D721Med (cell line): Measurements from ENCODE around the gene ITGA3.

Experiments
- DNase-seq: peaks from one replicate; pipeline ENCODE4 v3.0.0; 2011; ENCODE audit warnings: low spot score; ENCODE audit not compliant: insufficient read length
- FAIRE-seq: peaks from 2 replicates; lab custom pipeline; 2011; peaks lifted over from hg19 to GRCh38; lab: Jason Lieb, UNC
- TF ChIP-seq, protein P1 (sequence below): IDR thresholded peaks from 2 replicates; pipeline ENCODE4 v1.5.1; 2012; ENCODE audit warnings: mild to moderate bottlenecking, control low read depth; ENCODE audit not compliant: insufficient read depth; ENCODE audit errors: missing control alignments

Gene ITGA3

DNA sequence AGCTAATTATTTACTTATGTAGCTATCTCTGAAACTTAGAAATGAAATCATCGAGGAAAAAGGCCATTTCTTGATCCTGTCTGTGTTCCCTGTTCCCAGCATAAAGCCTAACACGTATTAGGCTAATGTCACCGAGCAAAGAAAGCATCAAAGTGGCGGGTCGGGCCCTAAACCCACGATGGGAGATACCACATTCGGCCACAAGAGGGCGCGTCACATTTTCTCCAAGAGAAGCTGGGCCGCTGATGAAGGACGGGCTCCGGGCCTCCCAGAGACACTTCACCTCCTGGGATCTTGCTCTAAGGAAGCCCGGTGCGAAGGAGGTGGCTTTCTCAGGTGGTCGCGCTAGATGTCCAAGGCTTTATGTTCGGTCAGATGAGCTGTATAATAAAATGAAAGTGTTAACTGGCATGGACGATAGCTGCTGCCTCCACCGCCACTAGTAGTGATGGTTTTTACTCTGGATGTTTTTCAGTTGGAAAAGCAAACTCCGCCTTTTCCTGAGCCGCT is 38.4 kb downstream of the ITGA3 start:
- peak; percentile 89 for DNase-seq
- TF ChIP-seq, protein P1, sequence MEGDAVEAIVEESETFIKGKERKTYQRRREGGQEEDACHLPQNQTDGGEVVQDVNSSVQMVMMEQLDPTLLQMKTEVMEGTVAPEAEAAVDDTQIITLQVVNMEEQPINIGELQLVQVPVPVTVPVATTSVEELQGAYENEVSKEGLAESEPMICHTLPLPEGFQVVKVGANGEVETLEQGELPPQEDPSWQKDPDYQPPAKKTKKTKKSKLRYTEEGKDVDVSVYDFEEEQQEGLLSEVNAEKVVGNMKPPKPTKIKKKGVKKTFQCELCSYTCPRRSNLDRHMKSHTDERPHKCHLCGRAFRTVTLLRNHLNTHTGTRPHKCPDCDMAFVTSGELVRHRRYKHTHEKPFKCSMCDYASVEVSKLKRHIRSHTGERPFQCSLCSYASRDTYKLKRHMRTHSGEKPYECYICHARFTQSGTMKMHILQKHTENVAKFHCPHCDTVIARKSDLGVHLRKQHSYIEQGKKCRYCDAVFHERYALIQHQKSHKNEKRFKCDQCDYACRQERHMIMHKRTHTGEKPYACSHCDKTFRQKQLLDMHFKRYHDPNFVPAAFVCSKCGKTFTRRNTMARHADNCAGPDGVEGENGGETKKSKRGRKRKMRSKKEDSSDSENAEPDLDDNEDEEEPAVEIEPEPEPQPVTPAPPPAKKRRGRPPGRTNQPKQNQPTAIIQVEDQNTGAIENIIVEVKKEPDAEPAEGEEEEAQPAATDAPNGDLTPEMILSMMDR, result peak; percentile 88
- FAIRE-seq, result no peak

DNA sequence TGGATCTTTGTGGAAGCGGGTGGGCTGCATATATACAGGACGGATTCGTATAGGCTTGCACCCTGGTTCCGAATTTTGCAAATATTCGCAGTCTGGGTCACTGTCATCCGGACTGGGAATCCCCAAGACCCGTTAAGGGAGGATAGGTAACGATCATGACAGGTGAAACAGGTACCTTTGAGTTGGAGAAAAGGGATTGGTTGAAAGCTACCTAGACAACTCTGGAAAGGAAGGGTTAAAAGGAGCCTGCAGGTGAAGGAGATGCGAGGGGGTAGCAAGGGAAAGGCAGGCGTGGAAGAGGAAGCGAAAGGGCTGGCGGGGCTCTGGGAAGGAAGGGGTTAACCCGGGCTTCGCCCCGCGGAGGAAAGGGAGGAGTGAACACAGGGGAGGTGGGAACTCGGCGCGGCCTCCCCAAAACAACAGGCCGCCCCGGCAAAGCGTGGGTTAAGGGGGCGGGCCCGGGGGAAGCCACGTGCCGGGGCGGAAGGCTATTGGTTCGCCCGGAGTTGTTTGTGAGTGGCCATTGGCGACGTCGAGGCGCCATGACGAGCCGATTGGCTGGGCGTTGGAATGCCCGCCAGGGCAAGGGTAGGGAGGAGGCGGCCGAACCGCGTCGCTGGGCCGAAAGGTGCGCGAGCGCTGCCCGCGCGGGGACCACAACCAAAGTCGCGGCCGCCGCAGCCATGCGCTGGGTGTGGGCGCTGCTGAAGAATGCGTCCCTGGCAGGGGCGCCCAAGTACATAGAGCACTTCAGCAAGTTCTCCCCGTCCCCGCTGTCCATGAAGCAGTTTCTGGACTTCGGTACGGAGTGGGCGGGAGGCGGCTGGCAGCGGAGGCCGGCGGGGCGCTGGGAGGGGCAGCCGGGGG is 39.1 kb downstream of the ITGA3 start, which contains the start of gene PDK2:
Gene PDK2 (plus strand): TSS at position 599 of the 867 bp plus-strand sequence. CDS start 85 bp downstream, at position 684.
- TF ChIP-seq, protein P1, result no peak
- FAIRE-seq (no peak), DNase-seq (peak; percentile 79)

DNA sequence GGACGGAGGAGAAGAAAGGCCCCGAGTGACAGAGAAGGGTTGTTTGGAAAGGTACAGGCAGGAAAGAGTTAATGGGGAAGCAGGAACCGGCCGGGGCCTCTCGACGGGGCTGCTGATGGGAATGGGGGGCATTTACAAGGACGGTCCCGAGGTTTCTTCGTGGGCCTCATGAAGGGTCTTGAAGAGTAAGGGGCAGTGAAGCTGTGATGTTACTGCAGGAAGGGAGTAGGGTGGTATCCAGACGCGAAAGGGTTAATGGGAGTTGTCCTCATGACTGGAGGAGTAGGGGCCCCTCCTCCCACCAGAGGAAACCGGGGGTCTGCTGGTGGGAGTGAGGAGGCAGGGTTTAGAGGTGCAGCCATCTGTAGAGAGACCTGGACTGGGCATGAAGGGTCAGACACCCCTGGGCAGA is 39.7 kb downstream of the ITGA3 start:
- TF ChIP-seq, protein P1, result no peak
- no peak for DNase-seq
- FAIRE-seq, result no peak

DNA sequence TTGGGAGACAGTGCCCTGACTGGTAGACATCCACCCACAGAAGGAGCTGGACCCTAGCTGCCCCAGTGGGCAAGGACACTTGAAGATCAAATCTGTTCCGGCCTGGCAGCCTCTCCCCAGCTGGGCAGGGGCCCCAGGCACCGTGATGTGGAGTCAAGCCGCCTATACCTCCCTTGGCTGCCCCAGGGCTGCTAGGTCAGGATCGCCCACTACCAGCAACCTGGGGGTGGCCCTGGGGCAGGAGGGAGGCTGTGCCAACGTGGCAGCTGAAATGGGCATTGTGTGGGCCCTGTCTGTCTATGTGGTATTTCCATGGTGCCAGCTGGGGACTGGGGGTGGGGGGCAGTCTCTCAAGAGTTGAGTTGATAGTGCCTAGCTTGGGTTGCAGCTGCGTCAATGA is 40.2 kb downstream of the ITGA3 start:
- TF ChIP-seq, protein P1, result no peak
- FAIRE-seq, result no peak

DNA sequence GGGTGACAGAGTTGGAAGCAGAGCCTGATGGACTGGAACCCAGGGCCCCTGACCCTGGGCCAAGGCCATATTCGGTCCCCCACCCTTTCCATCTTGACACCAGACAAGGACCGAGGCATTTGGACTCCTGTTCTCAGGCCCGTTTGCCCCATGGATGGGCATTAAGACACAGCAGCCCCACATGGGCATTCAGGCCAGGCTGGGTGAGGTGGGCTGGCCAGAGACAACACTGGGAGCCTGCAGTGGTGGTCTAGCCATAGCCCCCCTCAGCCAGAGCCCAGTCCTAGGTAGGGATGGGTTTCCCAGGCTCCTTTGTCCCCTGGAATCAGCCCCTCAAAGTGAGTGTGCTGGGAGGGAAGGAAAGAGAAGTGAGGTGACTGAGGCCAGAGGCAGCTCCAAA is 40.8 kb downstream of the ITGA3 start:
- DNase-seq (no peak), FAIRE-seq (no peak)
- TF ChIP-seq, protein P1, result no peak

More for the DNA sequence above, 40.2 kb downstream of the ITGA3 start:
- DNase-seq, result no peak

DNA sequence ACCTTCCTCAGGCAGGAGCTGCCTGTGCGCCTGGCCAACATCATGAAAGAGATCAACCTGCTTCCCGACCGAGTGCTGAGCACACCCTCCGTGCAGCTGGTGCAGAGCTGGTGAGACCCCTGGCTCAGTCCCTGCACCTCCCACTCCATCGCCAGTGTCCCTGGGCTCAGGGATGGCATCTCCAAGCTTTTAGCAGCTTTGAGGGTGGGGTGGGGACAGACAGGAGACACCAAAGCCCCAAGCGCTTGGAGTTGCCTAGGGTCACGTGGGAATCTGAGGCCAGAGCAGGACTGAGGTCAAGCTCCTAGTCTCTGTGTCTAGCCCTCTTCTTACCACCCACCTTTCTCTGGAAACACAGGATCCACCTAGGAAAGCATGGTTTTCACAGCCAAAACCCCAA is 41.5 kb downstream of the ITGA3 start:
- no peak for DNase-seq
- TF ChIP-seq, protein P1, result no peak

DNA sequence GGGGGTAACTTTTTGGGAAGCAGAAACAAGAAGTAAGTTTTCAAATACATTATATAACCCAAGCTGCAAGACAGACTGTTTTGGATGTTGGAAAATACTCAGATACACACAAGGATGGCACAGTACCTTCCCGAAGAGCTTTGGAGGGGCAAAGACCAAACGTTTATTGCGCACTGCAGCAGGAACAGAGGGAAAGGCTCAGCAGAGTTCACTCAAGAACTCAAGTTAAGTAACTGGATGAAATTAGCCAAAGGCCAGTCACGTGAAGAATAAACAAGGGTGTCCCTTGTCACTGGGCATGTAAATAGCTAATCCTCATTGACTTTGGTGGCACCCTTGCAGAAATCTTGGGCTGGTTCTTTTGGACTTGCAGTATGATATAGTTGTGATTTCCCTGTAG is 42.0 kb downstream of the ITGA3 start:
- no peak for DNase-seq
- TF ChIP-seq, protein P1, result no peak
- no peak for FAIRE-seq

More for the DNA sequence above, 41.5 kb downstream of the ITGA3 start:
- no peak for FAIRE-seq
